ENCODE results near the gene BABAM2.
"Not testable (repeated sequence)": the region's sequence is repeated elsewhere in the genome, so short reads cannot be mapped to it uniquely, and the experiment has no call there.

BABAM2 gene

DNA sequence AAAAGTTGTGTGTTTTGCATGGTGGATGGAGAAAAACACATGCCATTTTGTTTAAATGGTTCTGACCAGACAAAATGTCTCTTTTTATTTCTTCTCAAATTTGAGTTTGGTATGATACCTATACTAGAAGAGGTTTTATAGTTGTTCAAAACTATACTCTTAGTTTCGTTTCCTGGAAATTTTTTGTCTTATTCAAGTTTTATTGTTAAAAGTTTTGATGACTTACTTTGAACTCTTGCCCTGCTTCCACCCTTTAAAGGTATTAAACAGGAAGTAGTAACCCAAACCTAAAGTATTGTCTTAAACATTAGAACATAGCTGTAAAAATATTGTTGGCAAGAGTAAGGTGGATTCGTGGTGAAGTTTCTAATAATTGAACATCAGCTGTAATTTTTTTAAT is 98.2 kb downstream of the BABAM2 start:
- no peak for DNase-seq

GRCh38 chr2:27989149-27989548 is 98.6 kb downstream of the BABAM2 start:
- DNase-seq, result no peak

- DNase-seq, result no peak
Measured at GRCh38 chr2:27990030-27990590, 99.6 kb downstream of the BABAM2 start.

DNA sequence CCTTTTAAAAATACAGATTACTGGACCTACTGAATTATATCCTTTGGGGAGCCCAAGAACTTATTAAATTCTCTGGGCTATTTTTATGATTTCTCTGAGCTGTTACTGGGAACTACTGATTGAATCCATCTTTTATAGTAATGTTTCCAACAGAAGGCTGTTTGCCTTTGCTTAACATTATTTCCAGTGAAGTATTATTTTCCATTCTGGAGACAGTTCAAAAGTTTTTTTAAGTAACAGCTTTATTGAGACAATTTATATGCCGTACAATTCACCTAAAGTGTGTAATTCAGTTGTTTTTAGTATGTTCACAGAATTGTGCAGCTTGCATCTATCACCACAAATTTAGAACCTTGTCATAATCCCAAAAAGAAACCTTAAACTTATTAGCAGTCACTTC is 100.6 kb downstream of the BABAM2 start:
- no peak for DNase-seq

DNA sequence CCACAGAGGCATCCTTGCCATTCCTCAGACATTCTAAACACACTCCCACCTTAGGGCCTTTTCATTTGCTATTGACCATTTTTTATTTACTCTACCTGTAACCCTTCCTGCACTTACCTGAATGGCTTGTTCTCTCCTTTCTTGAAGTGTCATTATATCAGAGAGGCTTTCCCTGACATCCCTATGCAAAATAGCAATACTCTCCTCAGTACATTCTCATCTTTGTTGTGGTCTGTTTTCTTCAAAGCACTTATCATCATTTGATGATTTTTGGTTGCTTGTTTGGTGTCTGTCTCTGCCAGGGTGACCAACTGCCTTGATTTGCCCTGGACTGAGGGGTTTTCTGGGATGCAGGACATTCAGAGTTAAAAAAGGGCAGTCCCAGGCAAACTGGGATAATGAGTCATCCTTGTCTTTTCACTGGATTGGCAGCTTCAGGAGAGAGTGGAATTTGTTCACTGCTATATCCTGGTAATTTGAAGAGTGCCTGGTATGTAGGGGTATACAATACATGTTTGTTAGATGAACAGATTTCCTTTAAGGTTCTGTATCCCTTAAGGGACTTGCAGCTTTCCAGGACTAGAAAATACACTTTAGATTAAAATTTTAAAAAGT is 102.4 kb downstream of the BABAM2 start:
- DNase-seq, result no peak

DNA sequence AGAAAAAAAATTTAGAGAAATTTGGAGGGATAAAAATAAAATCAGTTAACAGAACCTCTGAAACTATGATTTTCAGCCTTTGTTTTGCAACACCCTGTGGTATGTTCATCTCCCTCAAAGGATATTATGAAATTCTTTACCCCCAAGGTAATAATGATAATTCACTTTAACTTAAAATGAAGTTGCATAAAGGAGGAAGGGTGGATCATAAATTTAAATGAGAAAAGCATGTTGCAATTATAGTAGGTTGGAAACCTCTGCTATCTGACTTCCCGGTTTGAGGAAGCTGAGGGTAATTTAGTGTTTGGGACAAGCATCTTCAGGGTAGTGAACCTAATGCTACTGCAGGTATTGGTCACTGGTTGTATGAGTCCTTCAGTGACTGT is 102.9 kb downstream of the BABAM2 start:
- no peak for DNase-seq

- no peak for DNase-seq
Measured at GRCh38 chr2:27993950-27994728, 103.6 kb downstream of the BABAM2 start.

- DNase-seq, result no peak
Measured at GRCh38 chr2:27996156-27996922, 105.8 kb downstream of the BABAM2 start.

GRCh38 chr2:28000287-28000686 is 109.8 kb downstream of the BABAM2 start:
- DNase-seq, result no peak

DNA sequence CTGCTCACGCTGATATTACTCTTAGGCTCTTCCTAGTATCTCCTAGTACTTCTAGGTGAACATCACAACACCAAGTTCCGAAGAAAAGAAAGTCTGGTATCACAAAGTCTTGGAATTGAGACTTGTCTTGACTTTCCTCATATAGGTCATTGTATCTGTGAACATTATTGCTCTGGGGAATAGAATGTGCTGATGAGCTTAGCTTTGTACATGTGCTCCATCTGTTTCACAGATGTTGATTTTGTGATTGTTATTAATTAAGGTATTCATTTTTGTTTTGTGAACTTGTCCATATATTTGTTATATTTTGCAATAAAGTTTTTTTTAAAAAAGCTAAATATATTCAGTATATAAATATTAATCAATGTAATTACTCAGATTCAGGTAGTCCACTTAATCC is 111.7 kb downstream of the BABAM2 start:
- DNase-seq, result no peak

DNA sequence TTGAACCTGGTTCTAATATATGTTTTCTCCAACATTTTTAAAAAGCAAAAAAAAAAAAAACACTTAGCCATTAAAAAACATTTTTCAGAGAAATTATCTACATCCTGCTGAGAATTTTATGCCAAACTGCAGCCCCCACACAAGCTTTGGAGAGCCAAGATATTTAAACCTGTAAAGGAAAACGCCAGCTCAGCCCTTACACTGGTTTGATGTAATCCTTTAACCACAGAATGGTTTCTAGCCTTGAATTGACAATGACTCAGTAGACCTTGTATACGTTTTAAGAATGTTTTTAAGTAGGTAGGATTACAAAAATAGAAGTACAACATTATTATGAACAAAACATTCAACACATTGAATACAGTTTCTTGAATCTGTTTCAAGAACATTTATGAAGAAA is 113.6 kb downstream of the BABAM2 start:
- DNase-seq, result no peak

DNA sequence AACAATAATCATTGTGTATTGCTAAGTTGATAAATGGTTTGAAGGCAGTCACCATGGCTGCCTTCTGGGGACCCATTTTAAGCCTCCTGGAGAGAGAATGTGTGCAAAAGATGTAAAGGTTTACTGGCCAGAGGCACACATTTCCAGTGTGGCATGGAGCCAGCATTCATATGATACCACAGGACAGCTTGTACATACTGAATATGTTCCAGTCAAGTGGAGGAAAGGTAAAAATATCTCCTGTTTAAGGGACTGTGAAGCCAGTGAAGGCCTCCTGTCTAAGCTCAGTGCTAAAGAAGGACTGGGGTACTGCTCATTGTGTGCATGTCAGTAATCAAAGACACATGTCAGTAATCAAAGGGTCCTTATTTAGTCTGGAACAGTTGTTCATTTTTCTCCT is 119.2 kb downstream of the BABAM2 start:
- no peak for DNase-seq

DNA sequence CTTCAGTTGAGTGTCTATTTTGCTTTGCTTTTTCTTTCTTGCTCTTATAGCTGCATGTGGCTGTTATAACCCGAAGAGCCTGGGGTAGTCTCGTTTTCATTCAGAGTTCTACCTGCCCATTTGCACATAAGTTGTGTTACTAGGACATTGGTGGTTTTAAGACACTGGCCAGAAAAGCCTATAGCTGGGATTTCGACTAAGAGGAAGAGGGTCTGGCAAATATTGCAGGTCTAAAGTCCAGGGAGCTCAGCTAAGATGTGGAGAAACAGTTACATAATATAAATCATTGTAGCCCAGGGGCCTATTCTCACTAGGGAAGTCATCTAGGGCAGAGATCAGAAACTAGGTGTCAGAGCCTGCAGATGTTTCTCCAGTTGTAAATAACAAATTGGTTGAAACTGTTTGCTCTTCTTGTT is 120.8 kb downstream of the BABAM2 start:
- no peak for DNase-seq

GRCh38 chr2:28018474-28018873 is 127.9 kb downstream of the BABAM2 start:
- not testable (repeated sequence) for DNase-seq

GRCh38 chr2:28019521-28019920 is 129.0 kb downstream of the BABAM2 start:
- DNase-seq, result not testable (repeated sequence)

- no peak for DNase-seq
Measured at GRCh38 chr2:28021898-28022297, 131.4 kb downstream of the BABAM2 start.

GRCh38 chr2:28025123-28025522 is 134.6 kb downstream of the BABAM2 start:
- no peak for DNase-seq

DNA sequence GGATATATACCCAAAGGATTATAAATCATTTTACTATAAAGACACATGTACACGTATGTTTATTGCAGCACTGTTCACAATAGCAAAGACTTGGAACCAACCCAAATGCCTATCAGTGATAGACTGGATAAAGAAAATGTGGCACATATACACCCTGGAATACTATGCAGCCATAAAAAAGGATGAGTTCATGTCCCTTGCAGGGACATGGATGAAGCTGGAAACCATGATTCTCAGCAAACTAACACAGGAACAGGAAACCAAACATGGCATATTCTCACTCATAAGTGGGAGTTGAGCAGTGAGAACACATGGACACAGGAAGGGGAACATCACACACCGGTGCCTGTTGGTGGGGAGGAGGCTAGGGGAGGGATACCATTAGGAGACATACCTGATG is 135.7 kb downstream of the BABAM2 start:
- not testable (repeated sequence) for DNase-seq

- DNase-seq, result no peak
Measured at GRCh38 chr2:28028025-28028424, 137.5 kb downstream of the BABAM2 start.

GRCh38 chr2:28030600-28030999 is 140.1 kb downstream of the BABAM2 start:
- no peak for DNase-seq

- DNase-seq, result no peak
Measured at GRCh38 chr2:28032816-28033215, 142.3 kb downstream of the BABAM2 start.

DNA sequence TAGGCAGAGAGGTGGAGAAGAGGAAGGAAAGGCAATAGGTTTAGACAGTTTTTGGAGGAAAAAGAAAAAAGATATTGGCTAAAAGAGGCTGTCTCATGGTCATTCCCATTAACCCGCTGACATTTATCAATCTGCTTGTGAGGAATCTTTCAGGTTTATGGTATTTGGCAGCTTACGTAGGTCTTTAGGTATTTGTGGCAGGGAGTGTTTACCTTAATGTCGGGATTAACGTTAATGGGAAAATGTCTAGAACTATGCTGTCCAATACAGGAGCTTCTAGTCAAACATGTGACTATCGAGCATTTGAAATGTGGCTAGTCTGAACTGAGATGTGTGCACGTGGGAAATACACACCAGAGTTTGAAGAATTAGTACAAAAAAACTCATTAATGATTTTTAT is 144.2 kb downstream of the BABAM2 start:
- no peak for DNase-seq

- DNase-seq, result no peak
Measured at GRCh38 chr2:28035163-28035690, 144.7 kb downstream of the BABAM2 start.

Data from GOT3 (cell line).